HG03196 (cell line): ENCODE data around the gene SH3GL1.

ENCODE experiments used
- ATAC-seq: cut with Tn5 transposase; IDR thresholded peaks from one replicate; pipeline ENCODE4 v1.9.1; 2021; ENCODE audit not compliant: unreplicated experiment

Gene SH3GL1

GRCh38 chr19:4322942-4323665, 77.2 kb downstream of the SH3GL1 start:
- ATAC-seq: no peak

- no peak for ATAC-seq
Measured at GRCh38 chr19:4320419-4320818, 79.9 kb downstream of the SH3GL1 start.

DNA sequence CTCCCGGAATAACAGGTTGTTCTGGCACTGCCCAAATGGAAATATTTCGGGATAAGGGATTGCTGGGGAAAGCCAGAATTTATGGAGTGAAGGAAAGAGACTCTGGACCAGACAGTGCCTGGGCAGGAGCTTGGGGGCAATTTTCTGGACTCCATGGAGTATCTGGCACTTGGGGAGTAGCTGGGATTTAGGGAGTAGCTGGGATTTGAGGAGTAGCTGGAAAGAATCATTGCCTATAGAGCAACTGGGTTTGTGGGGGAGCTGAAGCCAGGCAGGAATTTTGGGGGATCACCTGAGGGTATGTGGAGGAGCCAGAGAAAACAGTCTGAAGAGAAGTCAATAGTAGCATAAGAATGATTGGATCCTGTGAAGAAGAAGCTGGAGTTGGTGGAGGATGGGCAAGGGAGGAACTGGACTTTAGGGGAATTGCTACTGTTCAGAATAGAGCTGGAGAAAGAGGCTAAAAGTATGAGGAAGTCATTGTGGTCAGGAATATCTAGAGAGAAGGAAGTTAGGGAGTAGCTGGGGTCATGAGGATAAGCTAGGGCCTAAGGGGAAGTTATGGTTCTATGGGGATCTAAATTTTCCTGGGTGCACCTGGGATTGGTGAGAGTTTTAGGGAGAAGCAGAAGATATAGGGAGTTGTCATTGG, 81.2 kb downstream of the SH3GL1 start:
- no peak for ATAC-seq

DNA sequence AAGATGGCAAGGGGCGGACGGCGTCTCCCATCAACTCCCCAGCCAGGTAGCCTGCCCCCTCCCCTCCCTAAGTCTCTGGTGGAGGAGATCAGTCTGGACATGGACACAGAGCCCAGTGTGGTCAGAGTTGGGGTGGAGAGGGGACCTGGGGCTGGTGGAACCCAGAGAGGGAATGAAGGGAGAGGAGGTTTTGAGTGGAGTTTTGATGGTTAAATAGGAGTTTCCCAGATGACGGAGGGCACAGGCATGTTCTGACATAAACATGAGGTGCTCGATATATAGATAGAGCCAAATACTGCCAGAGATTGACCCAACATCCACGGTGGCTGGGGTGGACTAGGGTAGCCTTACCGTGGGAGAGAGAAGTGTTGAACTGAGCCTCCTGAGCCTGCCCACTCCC, 81.9 kb downstream of the SH3GL1 start:
- no peak for ATAC-seq

DNA sequence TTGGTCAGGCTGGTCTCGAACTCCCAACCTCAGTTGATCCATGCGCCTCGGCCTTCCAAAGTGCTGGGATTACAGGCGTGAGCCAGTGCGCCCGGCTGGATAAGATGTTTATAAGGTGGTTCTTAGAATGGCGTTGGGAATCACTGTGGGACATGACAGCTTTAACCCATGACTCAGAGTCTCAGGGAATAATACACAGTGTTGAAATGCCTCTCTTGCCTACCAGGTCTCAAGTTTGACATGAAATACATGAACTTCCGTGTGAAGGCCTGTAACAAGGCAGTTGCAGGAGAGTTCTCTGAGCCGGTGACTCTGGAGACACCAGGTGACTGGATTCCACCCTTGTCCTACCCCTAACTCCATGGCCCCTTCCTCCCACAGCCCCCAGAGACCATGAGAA, 83.4 kb downstream of the SH3GL1 start:
- no peak for ATAC-seq

GRCh38 chr19:4313847-4314490, 86.4 kb downstream of the SH3GL1 start:
- ATAC-seq: no peak
